AG20443 (cell line): ENCODE results near the gene GASK1A.
A peak's percentile ranks its signal among the peaks of the same experiment; 100 is the strongest.

ENCODE experiments used
- DNase-seq: peaks from one replicate; pipeline ENCODE4 v3.0.0; 2012; ENCODE audit warnings: low spot score, mixed read lengths

Gene GASK1A

GRCh38 chr3:42983927-42984326 lies 4.8 kb downstream of the GASK1A start:
- DNase-seq: no peak

- DNase-seq: no peak
Measured at GRCh38 chr3:42984701-42985100, 5.6 kb downstream of the GASK1A start.

- no peak for DNase-seq
Measured at GRCh38 chr3:42988097-42988496, 9.0 kb downstream of the GASK1A start.

DNA sequence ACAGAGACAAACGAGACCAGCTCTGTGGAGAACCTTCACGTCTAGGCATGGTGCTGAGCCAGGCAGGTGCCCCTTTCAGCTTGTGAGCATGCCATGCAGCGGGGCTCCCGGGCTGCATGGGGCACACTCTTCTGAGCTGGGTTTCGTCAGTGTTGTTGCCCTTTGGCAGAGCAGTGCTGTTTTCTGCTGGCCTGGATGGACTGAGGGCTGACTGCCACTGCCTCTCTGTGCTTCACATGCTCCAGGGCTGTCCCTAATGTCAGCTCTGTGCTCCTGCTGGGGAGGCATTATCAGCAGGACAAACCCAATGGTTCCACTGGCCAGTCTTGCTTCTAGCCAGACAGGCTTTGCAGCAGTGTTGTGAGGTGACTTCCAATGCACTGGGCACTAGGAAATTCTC lies 9.5 kb downstream of the GASK1A start:
- no peak for DNase-seq

- DNase-seq: no peak
Measured at GRCh38 chr3:42991341-42992315, 12.5 kb downstream of the GASK1A start.

GRCh38 chr3:42994595-42994994 lies 15.5 kb downstream of the GASK1A start:
- DNase-seq: no peak

GRCh38 chr3:42996021-42996420 lies 16.9 kb downstream of the GASK1A start:
- DNase-seq: no peak

DNA sequence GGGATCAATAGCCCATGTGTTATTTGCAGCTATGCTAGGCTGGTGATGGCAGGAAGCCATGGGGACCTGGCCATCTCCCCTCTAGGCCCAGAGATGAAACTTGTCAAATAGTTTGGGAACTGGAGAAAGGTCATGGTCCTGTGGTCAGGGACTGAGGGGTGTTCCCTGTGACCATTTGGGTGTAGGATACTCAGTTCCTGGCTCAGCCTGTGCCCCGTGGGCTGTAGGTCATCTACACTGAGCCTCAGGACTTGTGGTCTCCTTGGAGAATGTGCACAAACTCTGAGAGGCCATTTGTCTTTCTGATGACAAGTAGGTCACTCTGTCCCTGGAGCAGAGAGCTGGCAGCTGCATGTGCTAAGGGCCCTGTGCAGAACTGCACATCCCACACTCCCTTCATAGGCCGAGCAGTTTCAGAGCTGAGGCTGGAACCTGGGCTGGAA lies 17.5 kb downstream of the GASK1A start:
- DNase-seq: no peak

DNA sequence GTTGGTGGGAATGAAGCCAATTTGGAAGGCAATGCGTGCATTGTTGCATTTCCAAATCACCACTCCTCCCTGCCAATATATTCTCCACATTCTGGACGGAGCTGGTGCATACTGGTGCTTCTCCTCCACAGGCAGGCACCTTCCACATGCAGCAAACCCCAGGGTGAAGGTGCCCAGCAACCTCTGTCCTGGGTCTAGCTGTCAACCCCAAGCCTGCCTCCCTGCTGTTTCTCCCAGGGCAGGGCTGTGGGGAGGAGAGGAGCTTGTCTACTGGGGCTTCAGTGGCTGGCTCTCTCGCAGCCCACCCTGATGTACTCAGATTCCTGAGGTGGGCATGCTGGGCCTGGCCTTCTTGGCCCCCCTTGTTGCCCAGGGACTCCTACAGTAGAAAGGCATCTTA lies 20.1 kb downstream of the GASK1A start:
- no peak for DNase-seq

- no peak for DNase-seq
Measured at GRCh38 chr3:42999632-43000031, 20.5 kb downstream of the GASK1A start.

DNA sequence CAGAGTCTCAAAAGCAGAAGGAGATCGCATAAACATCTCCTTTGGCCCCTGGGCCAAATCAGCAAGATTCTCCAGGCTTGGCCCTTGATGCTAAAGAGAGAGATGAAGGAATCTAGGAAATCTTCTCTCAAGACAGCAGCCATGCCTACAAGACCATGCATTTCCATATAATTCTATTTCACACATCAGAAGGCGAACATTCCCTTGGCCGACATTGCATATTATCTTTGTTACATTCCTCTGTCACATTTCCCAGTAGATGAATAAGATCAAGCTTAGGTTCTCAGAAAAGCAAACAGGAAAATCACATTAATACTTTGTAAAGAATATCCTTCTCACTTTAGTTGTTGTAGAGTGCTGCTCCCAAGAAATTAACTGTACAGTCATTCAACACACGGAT lies 21.3 kb downstream of the GASK1A start:
- DNase-seq: no peak

DNA sequence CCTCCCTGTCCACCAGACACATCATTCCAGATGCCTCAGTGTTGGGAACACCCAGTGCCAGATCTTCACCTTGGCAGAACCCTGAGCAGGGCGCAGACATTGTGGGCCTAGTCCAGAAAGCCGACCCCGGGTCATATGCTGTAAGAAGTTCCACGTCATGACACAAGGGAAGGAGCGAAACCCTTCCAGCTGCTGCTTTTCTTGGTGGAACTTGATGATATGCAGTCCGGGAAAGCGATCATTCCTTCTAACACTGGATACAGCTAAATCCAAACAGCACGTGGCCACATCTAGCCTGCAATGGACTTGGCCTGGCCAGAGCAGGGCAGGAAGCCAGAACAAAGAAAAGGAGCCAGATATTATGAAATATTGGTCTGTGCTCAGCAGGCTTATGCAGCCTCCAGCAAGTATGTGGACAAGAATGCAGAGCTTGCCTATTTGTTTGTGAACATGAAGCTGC lies 22.0 kb downstream of the GASK1A start:
- peak; percentile 92 for DNase-seq

DNA sequence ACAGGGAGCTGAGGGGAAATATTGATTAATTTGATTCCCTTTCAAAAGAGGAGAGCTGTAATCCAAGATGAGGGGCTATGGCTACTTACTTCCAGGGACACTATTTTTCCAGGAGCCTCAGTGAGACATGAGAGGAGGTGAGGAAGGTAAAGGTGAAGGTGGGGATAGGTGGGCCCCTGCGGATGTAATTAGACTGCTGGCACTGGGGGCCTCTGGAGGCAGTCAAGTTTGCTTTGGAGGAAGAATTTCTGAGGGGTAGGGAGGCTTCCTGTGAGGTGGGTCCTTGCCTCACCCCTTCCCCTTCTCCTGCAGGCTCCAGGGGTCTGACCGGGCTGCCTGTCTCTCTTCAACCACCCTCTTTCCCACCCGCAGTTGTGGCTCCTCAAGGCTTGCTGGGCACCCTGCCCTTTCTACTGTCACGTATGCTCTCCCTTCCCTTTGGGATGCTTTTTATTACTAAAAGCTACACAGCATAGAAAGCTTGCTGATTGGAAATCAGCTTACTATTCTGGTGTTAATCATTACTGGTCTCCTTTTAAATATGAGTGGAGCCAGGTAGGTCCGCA lies 22.5 kb downstream of the GASK1A start:
- no peak for DNase-seq

- DNase-seq: peak; percentile 27
Measured at GRCh38 chr3:43004282-43004681, 25.2 kb downstream of the GASK1A start.

GRCh38 chr3:43005253-43005652 lies 26.1 kb downstream of the GASK1A start:
- DNase-seq: no peak

DNA sequence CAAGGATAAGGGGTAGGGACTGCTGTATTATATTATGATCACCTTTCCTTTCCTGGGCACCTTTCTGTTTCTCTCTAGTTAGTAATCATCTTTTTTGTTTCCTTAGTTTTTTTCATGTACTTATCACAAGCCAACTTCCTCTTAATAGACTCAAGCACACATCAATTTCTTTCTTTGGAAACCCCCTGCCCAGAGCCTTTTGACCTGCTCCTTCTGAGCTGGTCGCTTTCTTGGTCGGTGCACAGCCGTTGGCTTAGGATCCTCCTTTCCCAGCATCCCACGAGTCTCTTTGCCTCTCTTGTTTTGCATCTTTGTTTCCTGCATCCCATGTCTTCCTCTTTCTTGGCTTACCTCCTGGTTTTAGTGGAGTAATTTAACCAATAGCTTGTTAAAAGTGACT lies 26.9 kb downstream of the GASK1A start:
- no peak for DNase-seq

GRCh38 chr3:43006825-43007224 lies 27.7 kb downstream of the GASK1A start:
- DNase-seq: no peak

GRCh38 chr3:43009547-43009946 lies 30.4 kb downstream of the GASK1A start:
- DNase-seq: no peak

DNA sequence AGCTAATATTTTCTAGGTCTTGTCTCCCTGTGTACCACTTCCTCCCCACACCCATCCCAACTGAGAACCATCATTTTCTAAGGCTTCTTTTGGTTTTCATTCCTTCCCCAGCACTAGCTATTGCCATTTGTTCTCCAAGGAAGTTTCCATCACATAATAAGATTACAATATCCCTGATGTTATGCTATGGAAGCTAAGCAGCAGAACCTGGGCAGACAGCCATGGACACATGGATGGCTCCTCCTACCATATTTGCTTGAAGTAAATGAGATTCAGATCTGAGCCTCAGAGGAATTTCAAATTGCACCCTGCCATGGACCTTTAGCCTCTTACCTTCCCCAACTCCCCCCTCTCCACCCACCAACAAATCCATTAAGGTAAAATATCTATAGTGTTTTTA lies 31.5 kb downstream of the GASK1A start:
- DNase-seq: no peak

DNA sequence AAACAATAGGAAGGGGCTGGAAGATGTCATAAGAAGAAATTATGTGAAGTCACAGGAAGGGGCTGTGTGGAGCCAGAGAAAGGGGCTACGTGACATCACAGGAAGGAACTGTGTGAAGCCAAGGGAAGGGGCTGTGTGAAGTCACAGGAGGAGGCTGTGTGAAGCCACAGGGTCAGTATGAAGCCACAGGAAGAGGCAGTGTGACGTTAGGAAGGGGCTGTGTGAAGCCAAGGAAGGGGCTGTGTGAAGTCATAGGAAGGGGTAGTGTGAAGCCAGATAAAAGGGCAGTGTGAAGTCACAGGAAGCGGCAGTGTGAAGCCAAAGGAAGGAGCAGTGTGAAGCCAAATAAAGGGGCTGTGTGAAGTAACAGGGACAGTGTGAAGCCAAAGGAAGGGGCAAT lies 32.5 kb downstream of the GASK1A start:
- DNase-seq: no peak

DNA sequence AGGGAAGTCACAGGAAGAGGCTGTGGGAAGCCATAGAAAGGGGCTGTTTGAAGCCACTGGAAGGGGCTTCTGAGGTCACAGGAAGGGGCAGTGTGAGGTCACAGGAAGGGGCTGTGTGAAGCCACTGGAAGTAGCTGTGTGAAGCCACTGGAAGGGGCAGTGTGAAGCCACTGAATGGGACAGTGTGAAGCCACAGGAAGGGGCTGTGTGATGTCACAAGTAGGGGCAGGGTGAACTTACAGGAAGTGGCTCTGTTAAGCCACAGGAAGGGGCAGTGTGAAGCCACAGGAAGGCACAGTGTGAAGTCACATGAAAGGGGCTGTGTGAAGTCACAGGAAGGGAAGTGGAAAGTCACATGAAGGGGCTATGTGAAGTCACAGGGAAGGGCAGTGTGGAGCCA lies 33.1 kb downstream of the GASK1A start:
- no peak for DNase-seq

DNA sequence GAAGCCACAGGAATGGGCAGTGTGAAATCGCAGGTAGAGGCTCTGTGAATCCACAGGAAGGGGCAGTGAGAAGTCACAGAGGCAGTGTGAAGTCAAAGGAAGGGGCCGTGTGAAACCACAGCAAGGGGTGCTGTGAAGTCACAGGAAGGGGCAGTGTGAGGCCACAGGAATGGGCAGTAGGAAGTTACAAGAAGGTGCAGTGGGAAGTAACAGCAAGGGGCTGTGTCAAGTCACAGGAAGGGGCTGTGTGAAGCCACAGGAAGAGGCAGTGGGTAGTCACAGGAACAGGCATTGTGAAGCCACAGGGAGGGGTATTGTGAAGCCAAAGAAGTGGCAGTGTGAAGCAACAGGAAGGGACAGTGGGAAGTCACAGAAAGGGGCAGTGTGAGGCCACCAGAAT lies 34.1 kb downstream of the GASK1A start:
- DNase-seq: no peak

DNA sequence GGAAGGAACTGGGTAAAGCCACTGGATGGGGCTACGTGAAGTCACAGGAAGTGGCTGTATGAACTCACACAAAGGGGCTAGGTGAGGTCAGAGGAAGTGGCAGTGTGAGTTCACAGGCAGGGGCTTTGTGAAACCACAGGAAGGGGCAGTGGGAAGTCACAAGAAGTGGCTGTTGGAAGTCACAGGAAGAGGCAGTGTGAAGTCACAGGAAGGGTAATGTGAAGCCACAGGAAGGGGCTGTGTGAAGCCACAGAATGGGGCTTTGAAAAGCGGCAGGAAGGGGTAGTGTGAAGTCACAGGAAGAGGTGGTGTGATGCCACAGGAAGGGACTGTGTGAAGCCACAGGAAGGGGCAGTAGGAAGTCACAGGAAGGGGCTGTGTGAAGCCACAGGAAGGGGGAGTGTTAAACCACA lies 34.6 kb downstream of the GASK1A start:
- no peak for DNase-seq
